Stimulated activated CD4-positive, alpha-beta T cell treated with anti-CD3 and anti-CD28 coated beads, Interleukin-15, amount 100 ng/mL, for 24 hours (primary cell): ENCODE measurements around the gene FOXP4.
A peak's percentile ranks its signal among the peaks of the same experiment; 100 is the strongest.

Source experiments
- DNase-seq: peaks from one replicate; pipeline ENCODE4 v3.0.0-alpha.2; 2020

FOXP4 gene

GRCh38 chr6:41545703-41546474 is at the start of gene FOXP4:
TSS of gene FOXP4 (plus strand) at chr6:41546381. CDS start at chr6:41565761, 19,380 bp downstream.
- DNase-seq, result peak; percentile 91

- no peak for DNase-seq
Measured at GRCh38 chr6:41497573-41497972, 48.6 kb upstream of the FOXP4 start.

GRCh38 chr6:41497994-41498393 is 48.2 kb upstream of the FOXP4 start:
- DNase-seq, result no peak

GRCh38 chr6:41498968-41499599 is 47.1 kb upstream of the FOXP4 start:
- no peak for DNase-seq

GRCh38 chr6:41500561-41500960 is 45.6 kb upstream of the FOXP4 start:
- DNase-seq, result no peak

- no peak for DNase-seq
Measured at GRCh38 chr6:41502566-41502916, 43.6 kb upstream of the FOXP4 start.

- no peak for DNase-seq
Measured at GRCh38 chr6:41502917-41503671, 43.1 kb upstream of the FOXP4 start.

- peak; percentile 27 for DNase-seq
Measured at GRCh38 chr6:41503827-41504465, 42.2 kb upstream of the FOXP4 start.

- DNase-seq, result no peak
Measured at GRCh38 chr6:41504466-41505121, 41.6 kb upstream of the FOXP4 start.

- DNase-seq, result peak; percentile 41
Measured at GRCh38 chr6:41505122-41506049, 40.8 kb upstream of the FOXP4 start.

GRCh38 chr6:41508479-41508878 is 37.7 kb upstream of the FOXP4 start:
- no peak for DNase-seq

- no peak for DNase-seq
Measured at GRCh38 chr6:41509580-41509979, 36.6 kb upstream of the FOXP4 start.

- DNase-seq, result no peak
Measured at GRCh38 chr6:41511443-41512060, 34.6 kb upstream of the FOXP4 start.

GRCh38 chr6:41512146-41512701 is 34.0 kb upstream of the FOXP4 start:
- DNase-seq, result no peak

- DNase-seq, result no peak
Measured at GRCh38 chr6:41515995-41516394, 30.2 kb upstream of the FOXP4 start.

- DNase-seq, result no peak
Measured at GRCh38 chr6:41518118-41518517, 28.1 kb upstream of the FOXP4 start.

- no peak for DNase-seq
Measured at GRCh38 chr6:41519305-41519744, 26.9 kb upstream of the FOXP4 start.

GRCh38 chr6:41519745-41520699 is 26.2 kb upstream of the FOXP4 start:
- DNase-seq, result no peak

- DNase-seq, result no peak
Measured at GRCh38 chr6:41522780-41523548, 23.2 kb upstream of the FOXP4 start.
